ENCODE measurements around the gene LIMS1.

DNA sequence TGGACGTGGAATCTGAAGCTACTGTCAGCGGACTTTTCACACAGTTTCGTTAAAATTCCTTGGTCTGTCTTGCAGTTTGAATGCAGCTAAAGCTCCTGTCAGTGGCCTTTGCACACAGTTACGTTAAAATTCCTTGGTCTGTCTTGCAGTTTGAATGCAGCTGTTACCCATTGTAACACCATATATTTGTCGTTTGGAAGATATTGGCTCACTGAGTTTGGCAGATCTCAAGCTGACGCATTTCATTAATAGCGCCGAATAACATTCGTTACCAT lies 1.0 kb downstream of the LIMS1 start:
- TF ChIP-seq, protein P1, sequence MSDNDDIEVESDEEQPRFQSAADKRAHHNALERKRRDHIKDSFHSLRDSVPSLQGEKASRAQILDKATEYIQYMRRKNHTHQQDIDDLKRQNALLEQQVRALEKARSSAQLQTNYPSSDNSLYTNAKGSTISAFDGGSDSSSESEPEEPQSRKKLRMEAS (IDR thresholded peaks at IDR 0.05), result no peak
- TF ChIP-seq NFIC (IDR thresholded peaks at IDR 0.05), result no peak

All from Ishikawa (cell line).